ENCODE results near the gene GDAP2. TPM values are rescaled to one million over a fixed set of nuclear protein-coding genes. Genes with fewer than 3 reads are reported as not detected.

Gene GDAP2
- total RNA-seq, 1 donor from 2014 or later, result 32.4 TPM

- DNase-seq (no peak), ATAC-seq (no peak)
- no peak for TF ChIP-seq CTCF (IDR thresholded peaks at IDR 0.05)
- no peaks in the 10 kb centered on the region for H3K4me1 ChIP-seq
- no peaks in the 10 kb centered on the region for H3K27me3 ChIP-seq
- H3K4me3 ChIP-seq, result no peak overlapping the region
- H3K36me3 ChIP-seq, result no peaks in the 10 kb centered on the region
- intact Hi-C loops (cut with DNase I), result no loop called here
- H3K9me3 ChIP-seq, result no peaks in the 10 kb centered on the region
- H3K27ac ChIP-seq, result no peak overlapping the region
Measured at GRCh38 chr1:117836069-117836468, 93.4 kb downstream of the GDAP2 start.

GRCh38 chr1:117834416-117834815 lies 95.0 kb downstream of the GDAP2 start:
- DNase-seq, result no peak
- H3K4me1 ChIP-seq, result no peaks in the 10 kb centered on the region
- no peak for TF ChIP-seq CTCF (IDR thresholded peaks at IDR 0.05)
- no peak for ATAC-seq
- no peaks in the 10 kb centered on the region for H3K9me3 ChIP-seq
- intact Hi-C loops (cut with DNase I), result no loop called here
- H3K27me3 ChIP-seq, result no peaks in the 10 kb centered on the region
- no peaks in the 10 kb centered on the region for H3K36me3 ChIP-seq
- H3K27ac ChIP-seq, result no peak overlapping the region
- no peak overlapping the region for H3K4me3 ChIP-seq

GRCh38 chr1:117832453-117832852 lies 97.0 kb downstream of the GDAP2 start:
- no peak for TF ChIP-seq CTCF (IDR thresholded peaks at IDR 0.05)
- H3K27ac ChIP-seq, result no peak overlapping the region
- peaks cover 4% of the 10 kb centered on the region for H3K4me1 ChIP-seq
- no peaks in the 10 kb centered on the region for H3K9me3 ChIP-seq
- intact Hi-C loops (cut with DNase I), result no loop called here
- ATAC-seq, result no peak
- no peak overlapping the region for H3K4me3 ChIP-seq
- no peaks in the 10 kb centered on the region for H3K36me3 ChIP-seq
- no peaks in the 10 kb centered on the region for H3K27me3 ChIP-seq
- DNase-seq, result no peak

- Histone ChIP-seq H3K27ac (no peak overlapping the region), H3K4me3 (no peak overlapping the region), H3K9me3 (no peaks in the 10 kb centered on the region), H3K36me3 (no peaks in the 10 kb centered on the region), H3K4me1 (peaks cover 4% of the 10 kb centered on the region), H3K27me3 (no peaks in the 10 kb centered on the region)
- intact Hi-C loops (cut with DNase I), result no loop called here
- DNase-seq (no peak), ATAC-seq (no peak)
- no peak for TF ChIP-seq CTCF (IDR thresholded peaks at IDR 0.05)
Measured at GRCh38 chr1:117830222-117830621, 99.2 kb downstream of the GDAP2 start.

- Histone ChIP-seq H3K27me3 (no peaks in the 10 kb centered on the region), H3K36me3 (no peaks in the 10 kb centered on the region), H3K27ac (peak overlapping the region; percentile 24), H3K4me3 (no peak overlapping the region), H3K9me3 (no peaks in the 10 kb centered on the region), H3K4me1 (peaks cover 4% of the 10 kb centered on the region)
- DNase-seq (no peak), ATAC-seq (peak; percentile 59)
- intact Hi-C loops (cut with DNase I), result no loop called here
- TF ChIP-seq CTCF (IDR thresholded peaks at IDR 0.05), result no peak
Measured at GRCh38 chr1:117828201-117828600, 101.2 kb downstream of the GDAP2 start.

- TF ChIP-seq CTCF (IDR thresholded peaks at IDR 0.05), result no peak
- no peak overlapping the region for H3K27ac ChIP-seq
- H3K36me3 ChIP-seq, result no peaks in the 10 kb centered on the region
- ATAC-seq (peak; percentile 72), DNase-seq (no peak)
- no peaks in the 10 kb centered on the region for H3K27me3 ChIP-seq
- no peak overlapping the region for H3K4me3 ChIP-seq
- H3K4me1 ChIP-seq, result peaks cover 13% of the 10 kb centered on the region
- intact Hi-C loops (cut with DNase I), result no loop called here
- no peaks in the 10 kb centered on the region for H3K9me3 ChIP-seq
Measured at GRCh38 chr1:117826540-117827078, 102.8 kb downstream of the GDAP2 start.

All from upper lobe of right lung (tissue), 1 donor.